ENCODE results near the gene SKIDA1. TPM values are rescaled to one million over a fixed set of nuclear protein-coding genes. Genes with fewer than 3 reads are reported as not detected.

The SKIDA1 gene
- total RNA-seq, 1 experiment from 2014 or later: 9.3 TPM

DNA sequence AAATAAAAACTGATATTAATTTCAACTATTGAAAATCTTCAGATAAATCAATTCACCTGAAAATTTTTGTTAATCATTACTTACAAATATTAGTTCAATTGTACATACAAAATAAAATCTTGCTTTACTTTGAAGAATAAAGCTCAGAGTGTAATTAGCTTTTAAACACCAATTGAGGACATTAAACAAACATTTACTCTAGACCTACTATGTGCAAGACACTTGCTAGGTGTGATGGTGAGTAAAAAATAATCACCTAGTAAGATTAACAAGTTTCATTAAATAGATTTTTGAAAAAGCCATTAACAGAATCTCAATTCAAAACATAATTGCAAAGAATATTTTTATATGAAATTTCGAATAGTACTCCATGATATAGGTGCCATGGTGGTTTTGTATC is 4.7 kb upstream of the SKIDA1 start:
- no peaks in the 10 kb centered on the region for H3K27me3 ChIP-seq (ENCODE audit: control insufficient read depth, insufficient read depth, low read length)
- POLR2A ChIA-PET: interaction anchor here (0.5 to 1.1 kb wide), 2 partner anchors 10 to 16 kb away, joined by 3 to 15 read pairs; no protein-coding TSS in a partner anchor
- H3K9me3 ChIP-seq (ENCODE audit: control insufficient read depth, insufficient read depth, low read depth, low read length): no peaks in the 10 kb centered on the region
- no peaks in the 10 kb centered on the region; the same call in 1 of the 2 replicates for H3K36me3 ChIP-seq (ENCODE audit: control insufficient read depth, insufficient read depth, low read length)
- H3K4me3 ChIP-seq (ENCODE audit: low read depth in 2 of 2, low read length in 2 of 2): no peak overlapping the region
- CTCF ChIA-PET: no interaction called here
- intact Hi-C loops (cut with micrococcal nuclease; ENCODE audit: unreplicated experiment) (loop anchor here (5.0 kb wide), 1 partner anchor 33 kb away; no protein-coding TSS in a partner anchor), in situ Hi-C loops (cut with HindIII; ENCODE audit: low pct_unique_long_range_greater_than_20kb, low sequenced_read_pairs) (no loop called here)
- ATAC-seq (no peak), DNase-seq (ENCODE audit: low read depth, low spot score) (no peak)
- peaks cover 32% of the 10 kb centered on the region for H3K4me1 ChIP-seq (ENCODE audit: control insufficient read depth, insufficient read depth, low read length)
- BruUV-seq (replicated peaks): no TSS peak
- TF ChIP-seq, protein P1, sequence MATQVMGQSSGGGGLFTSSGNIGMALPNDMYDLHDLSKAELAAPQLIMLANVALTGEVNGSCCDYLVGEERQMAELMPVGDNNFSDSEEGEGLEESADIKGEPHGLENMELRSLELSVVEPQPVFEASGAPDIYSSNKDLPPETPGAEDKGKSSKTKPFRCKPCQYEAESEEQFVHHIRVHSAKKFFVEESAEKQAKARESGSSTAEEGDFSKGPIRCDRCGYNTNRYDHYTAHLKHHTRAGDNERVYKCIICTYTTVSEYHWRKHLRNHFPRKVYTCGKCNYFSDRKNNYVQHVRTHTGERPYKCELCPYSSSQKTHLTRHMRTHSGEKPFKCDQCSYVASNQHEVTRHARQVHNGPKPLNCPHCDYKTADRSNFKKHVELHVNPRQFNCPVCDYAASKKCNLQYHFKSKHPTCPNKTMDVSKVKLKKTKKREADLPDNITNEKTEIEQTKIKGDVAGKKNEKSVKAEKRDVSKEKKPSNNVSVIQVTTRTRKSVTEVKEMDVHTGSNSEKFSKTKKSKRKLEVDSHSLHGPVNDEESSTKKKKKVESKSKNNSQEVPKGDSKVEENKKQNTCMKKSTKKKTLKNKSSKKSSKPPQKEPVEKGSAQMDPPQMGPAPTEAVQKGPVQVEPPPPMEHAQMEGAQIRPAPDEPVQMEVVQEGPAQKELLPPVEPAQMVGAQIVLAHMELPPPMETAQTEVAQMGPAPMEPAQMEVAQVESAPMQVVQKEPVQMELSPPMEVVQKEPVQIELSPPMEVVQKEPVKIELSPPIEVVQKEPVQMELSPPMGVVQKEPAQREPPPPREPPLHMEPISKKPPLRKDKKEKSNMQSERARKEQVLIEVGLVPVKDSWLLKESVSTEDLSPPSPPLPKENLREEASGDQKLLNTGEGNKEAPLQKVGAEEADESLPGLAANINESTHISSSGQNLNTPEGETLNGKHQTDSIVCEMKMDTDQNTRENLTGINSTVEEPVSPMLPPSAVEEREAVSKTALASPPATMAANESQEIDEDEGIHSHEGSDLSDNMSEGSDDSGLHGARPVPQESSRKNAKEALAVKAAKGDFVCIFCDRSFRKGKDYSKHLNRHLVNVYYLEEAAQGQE (IDR thresholded peaks at IDR 0.05; ENCODE audit: insufficient read depth in 1 of 2, low read depth in 2 of 2, low read length in 1 of 2): no peak
- TF ChIP-seq, protein P2, sequence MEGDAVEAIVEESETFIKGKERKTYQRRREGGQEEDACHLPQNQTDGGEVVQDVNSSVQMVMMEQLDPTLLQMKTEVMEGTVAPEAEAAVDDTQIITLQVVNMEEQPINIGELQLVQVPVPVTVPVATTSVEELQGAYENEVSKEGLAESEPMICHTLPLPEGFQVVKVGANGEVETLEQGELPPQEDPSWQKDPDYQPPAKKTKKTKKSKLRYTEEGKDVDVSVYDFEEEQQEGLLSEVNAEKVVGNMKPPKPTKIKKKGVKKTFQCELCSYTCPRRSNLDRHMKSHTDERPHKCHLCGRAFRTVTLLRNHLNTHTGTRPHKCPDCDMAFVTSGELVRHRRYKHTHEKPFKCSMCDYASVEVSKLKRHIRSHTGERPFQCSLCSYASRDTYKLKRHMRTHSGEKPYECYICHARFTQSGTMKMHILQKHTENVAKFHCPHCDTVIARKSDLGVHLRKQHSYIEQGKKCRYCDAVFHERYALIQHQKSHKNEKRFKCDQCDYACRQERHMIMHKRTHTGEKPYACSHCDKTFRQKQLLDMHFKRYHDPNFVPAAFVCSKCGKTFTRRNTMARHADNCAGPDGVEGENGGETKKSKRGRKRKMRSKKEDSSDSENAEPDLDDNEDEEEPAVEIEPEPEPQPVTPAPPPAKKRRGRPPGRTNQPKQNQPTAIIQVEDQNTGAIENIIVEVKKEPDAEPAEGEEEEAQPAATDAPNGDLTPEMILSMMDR (IDR thresholded peaks at IDR 0.05): no peak
- TF ChIP-seq SIN3A (IDR thresholded peaks at IDR 0.05; ENCODE audit: borderline replicate concordance, insufficient read depth, low read depth, low read length) (no peak), TCF7L2 (IDR thresholded peaks at IDR 0.05; ENCODE audit: low read depth, low read length) (no peak), POLR2AphosphoS5 (IDR thresholded peaks at IDR 0.05; ENCODE audit: low read depth, low read length) (no peak)
- peak overlapping the region; percentile 98; the same call in 1 of the 2 replicates for H3K27ac ChIP-seq (ENCODE audit: low read length)

DNA sequence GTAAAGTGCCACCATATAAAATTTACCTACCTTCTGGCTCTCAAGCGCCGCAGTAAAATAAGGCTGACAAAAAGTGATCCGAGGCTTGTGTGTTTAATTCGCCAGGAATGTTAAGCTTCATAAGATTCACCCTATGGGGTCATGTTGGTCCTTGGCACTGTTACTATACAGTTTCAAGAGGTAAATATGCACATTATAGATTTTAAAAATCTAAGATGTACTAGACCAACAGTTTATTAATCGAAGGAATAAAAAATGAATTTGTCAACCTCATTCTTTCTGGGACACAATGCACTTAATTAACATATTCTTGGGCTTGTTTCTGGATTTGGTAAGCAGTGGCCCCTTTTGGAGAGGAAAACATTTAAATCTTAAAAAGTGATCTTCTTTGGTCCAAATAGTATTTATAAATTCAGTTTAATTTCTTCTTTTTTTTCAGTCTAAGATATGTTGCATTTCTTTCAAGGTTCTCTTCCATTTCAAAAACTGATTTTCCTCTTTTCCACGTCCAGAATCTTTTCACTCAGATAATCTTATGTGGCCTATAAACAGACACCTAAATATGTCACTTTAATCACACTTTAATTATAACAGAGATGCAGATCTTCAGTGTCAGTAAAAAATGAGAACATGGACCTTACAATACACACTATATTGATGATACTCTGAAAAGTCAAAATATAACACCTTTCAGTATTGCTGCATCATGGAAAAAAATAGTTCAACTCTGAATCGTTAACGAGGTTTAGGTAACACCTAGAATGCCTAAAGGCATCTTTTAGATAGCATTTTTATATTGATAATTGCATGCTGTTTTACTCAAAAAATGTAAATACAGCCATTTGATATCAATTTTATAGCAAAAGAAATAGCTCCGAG is 3.8 kb upstream of the SKIDA1 start:
- H3K9me3 ChIP-seq (ENCODE audit: control insufficient read depth, insufficient read depth, low read depth, low read length): no peaks in the 10 kb centered on the region
- no peaks in the 10 kb centered on the region for H3K27me3 ChIP-seq (ENCODE audit: control insufficient read depth, insufficient read depth, low read length)
- intact Hi-C loops (cut with micrococcal nuclease; ENCODE audit: unreplicated experiment): loop anchor here (10.0 kb wide), 1 partner anchor 354 kb away; no protein-coding TSS in a partner anchor
- DNase-seq (ENCODE audit: low read depth, low spot score) (no peak), ATAC-seq (no peak)
- peak overlapping the region; percentile 48 to 56; a peak in 3 of 4 replicates for H3K4me3 ChIP-seq (ENCODE audit: low read depth in 2 of 2, low read length in 2 of 2)
- BruUV-seq (replicated peaks): no TSS peak
- peak overlapping the region; percentile 98 for H3K27ac ChIP-seq (ENCODE audit: low read length)
- POLR2A ChIA-PET: interaction anchor here (0.8 to 1.1 kb wide), 2 partner anchors 9 to 32 kb away, joined by 3 read pairs; no protein-coding TSS in a partner anchor
- CTCF ChIA-PET: no interaction called here
- in situ Hi-C loops (cut with HindIII; ENCODE audit: low pct_unique_long_range_greater_than_20kb, low sequenced_read_pairs): no loop called here
- H3K36me3 ChIP-seq (ENCODE audit: control insufficient read depth, insufficient read depth, low read length): no peaks in the 10 kb centered on the region; the same call in 1 of the 2 replicates
- peaks cover 32% of the 10 kb centered on the region for H3K4me1 ChIP-seq (ENCODE audit: control insufficient read depth, insufficient read depth, low read length)
- TF ChIP-seq TCF7L2 (IDR thresholded peaks at IDR 0.05; ENCODE audit: low read depth, low read length) (no peak), POLR2AphosphoS5 (IDR thresholded peaks at IDR 0.05; ENCODE audit: low read depth, low read length) (no peak), SIN3A (IDR thresholded peaks at IDR 0.05; ENCODE audit: borderline replicate concordance, insufficient read depth, low read depth, low read length) (no peak)
- TF ChIP-seq, protein P1 (IDR thresholded peaks at IDR 0.05; ENCODE audit: insufficient read depth in 1 of 2, low read depth in 2 of 2, low read length in 1 of 2): no peak
- TF ChIP-seq, protein P2 (IDR thresholded peaks at IDR 0.05): no peak
